GM18951 (cell line): ENCODE measurements around the gene CIDEB.

Experiments
- POLR2A ChIP-seq: IDR thresholded peaks from 4 replicates; pipeline ENCODE4 v1.6.1; 2011; ENCODE audit warnings: mild to moderate bottlenecking; ENCODE audit not compliant: insufficient read length, insufficient read depth; ENCODE audit errors: extremely low read depth
- in situ Hi-C: fragments of 300-500 bp; cut with MboI; formaldehyde crosslinking; loops from one replicate; pipeline ENCODE4 v1.12.0; 2022; ENCODE audit warnings: low sequenced_read_pairs, mixed read lengths, inconsistent platforms; ENCODE audit not compliant: unreplicated experiment

The CIDEB gene

DNA sequence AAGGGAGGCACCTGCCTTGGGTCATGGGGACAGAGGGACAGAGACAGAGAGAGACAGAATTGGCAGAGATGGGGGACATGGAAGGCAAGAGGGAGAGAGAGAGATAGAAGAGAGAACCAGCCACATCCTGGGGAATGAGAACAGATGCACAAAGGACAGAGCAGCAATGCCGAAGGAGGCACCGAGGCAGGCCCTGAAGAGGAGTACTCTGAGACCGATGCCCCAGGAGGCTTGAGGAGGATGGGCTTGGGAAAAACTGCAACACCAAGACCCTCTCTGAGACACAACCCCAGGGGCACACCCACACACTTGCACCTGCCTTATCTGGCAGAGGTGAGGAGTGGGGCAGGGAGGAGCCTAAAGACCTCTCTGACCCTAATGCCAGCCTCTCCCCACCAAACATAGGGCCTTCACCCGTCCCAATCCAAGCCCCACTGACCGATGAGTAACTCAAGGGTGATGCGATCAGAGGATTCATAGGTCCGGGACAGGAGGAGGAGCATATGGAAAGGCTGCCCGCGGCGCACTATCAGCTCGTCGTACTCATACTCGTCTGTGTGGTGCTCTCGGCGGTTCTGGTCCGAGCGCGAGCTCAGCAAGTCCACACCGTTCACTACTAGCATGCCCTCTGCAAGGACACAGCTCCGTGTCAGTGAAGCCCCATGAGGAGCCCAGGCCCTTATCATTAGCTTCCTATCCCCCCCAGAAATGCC is 46.4 kb downstream of the CIDEB start:
- no peak for TF ChIP-seq POLR2A
- in situ Hi-C loops: no loop called here

DNA sequence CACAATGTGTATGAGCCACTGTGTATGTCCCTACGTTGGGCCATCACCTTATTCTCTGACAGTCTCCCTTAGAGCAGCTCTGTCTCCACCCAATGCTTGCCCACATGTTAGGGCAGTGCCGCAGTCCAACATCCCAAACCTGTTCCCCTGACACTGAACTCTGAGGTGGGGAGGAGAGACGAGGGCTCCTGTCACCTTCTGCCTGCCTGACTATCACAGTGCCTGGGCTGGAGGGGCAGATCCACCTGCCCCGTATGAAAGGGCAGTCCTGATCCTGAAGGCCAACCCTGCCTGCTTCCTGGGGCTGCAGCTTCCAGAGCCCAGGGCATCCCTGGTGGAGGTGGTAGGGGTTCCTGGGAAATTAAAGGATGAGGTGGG is 47.0 kb downstream of the CIDEB start:
- TF ChIP-seq POLR2A: no peak
- in situ Hi-C loops: no loop called here

DNA sequence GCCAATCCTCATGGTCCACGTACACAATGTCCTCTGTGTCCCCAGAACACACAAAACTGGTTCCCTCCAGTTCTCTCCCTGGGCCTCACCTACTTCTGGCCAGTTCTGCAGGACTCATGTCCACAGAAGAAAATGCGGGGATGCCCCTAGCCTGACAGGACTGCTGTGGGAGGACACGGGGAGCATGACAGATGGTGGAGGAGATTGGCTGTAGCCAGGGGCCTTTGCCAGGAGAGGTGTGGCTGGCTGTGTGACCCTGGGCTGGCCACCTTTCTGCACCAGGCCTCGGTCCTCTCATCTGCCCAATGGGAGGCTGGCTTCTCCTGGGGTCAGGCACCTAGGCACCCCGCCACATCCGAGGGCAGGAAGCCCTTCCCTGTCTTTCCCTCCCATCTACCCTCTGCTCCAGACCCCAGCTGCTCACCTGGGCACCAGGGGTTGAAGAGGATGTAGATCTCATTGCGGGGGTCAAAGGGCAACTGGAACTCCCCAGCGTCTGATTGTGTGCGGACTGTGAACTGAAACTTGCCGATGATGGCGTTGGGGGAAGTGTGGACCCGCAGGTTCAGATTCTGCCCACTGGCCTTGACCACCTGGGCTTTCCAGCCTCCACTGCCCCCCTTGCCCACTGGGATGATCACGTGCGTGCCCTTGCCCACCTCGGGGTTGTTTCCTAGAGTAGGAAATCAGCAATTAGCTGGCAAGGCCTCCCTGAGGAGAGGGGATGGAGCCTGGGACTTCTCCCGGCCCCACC is 47.6 kb downstream of the CIDEB start:
- in situ Hi-C loops: no loop called here
- TF ChIP-seq POLR2A: no peak

DNA sequence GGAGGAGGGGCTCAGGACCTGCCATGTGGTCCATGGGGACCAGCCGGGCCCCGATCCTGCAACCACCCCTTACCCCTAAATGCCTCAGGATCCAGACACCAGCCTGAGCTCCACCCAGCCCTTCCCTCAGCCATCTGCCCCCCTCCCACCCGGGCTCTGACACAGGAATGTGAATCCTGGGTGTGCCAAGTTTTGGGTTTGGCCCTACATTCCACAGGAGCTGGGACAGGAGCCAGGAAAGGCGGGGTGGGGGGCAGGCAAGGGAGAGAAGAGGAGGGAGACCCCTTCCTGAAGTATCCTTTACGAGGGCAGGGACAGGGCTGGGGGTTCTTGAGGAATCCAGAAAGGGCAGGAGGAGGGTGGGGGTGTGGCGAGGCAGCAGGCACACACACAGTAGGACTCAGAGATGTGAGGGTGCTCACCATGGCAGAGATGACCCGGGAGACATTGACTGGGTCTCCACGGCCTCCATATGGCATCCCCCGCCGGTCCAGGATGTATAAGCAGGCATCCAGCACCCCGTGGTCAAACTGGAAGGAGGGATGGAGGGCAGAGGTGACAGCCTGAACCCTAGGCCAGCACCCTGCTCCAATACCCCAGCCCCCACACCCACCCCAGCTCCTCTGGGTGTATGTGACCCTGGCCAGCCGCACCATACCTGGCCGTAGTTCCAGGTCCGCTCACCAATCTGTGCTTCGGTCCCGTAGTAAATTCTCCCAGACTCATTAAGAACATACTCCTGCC is 48.3 kb downstream of the CIDEB start:
- in situ Hi-C loops: no loop called here

DNA sequence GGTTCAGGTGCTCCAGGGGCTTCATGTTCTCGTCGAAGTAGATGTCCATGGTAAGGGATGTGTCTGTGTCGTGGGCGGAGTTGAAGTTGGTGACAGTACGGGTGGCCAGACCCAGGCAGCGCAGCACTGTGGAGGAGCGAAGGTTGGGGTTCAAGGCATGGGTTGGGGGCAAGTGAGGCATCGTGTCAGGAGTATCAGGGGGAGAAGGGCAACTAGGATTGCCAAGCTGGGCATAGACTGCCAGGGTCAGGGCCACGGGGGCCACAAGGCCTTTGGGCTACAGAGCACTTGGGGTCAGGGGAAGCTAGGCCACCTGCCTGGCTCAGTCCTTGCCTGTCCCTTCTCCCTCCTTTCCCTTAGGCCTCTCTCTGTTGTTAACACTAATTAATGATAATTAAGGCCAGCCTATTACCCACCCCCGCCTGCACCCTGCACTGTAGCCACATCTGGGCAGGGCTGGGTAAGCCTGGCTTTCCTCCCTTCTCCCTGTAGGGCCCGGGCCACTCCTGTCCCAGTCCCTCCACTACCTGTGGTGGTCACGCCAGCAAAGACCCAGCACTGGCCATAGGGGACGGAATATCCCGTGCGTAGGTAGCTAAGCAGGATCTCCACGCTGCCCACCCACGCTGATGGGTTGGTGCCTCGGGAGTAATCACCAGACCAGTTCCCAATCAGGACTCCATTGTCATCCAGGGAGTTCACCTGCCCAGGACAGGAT is 49.1 kb downstream of the CIDEB start:
- TF ChIP-seq POLR2A: no peak
- in situ Hi-C loops: no loop called here

More for the DNA sequence above, 48.3 kb downstream of the CIDEB start:
- TF ChIP-seq POLR2A: no peak

DNA sequence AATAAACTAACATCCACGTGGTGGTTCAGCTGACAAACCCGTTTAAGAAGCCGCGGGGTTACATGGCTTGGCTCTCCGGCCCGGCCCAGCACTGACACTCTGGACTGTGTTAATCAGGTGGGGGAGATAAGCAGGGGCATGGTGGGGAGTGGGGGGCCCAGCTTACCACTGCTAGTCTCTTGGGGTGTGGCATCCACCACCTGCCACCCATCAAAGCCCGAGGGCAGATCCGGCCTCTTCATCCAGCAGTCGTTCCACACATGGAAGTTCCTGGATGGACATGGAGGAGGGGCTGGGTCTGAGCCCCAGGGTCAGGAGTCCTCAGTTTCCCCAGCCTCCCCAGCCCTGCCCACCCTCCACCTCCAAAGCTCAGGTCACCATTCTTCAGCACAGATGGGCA is 49.7 kb downstream of the CIDEB start:
- no peak for TF ChIP-seq POLR2A
- in situ Hi-C loops: no loop called here

DNA sequence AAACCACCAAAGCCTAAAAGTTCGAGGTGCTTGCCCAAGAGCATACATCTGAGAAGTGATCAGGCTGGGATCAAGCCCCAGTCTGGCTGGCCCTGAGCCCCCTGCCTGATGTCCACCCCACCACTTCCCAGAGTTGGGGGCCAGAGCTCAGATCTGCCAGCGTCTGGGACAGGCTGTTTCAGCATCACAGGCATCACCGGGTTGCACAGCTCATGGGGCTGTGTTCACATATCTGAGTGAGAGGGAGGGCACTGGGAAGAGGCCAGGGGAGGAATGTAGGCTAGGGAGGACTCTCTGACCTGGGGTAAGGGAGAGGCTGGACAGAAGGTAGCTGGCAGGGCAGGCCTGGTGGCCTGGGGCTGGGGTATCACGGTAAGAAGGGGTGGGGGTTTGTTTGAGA is 50.8 kb downstream of the CIDEB start:
- in situ Hi-C loops: no loop called here
- no peak for TF ChIP-seq POLR2A

DNA sequence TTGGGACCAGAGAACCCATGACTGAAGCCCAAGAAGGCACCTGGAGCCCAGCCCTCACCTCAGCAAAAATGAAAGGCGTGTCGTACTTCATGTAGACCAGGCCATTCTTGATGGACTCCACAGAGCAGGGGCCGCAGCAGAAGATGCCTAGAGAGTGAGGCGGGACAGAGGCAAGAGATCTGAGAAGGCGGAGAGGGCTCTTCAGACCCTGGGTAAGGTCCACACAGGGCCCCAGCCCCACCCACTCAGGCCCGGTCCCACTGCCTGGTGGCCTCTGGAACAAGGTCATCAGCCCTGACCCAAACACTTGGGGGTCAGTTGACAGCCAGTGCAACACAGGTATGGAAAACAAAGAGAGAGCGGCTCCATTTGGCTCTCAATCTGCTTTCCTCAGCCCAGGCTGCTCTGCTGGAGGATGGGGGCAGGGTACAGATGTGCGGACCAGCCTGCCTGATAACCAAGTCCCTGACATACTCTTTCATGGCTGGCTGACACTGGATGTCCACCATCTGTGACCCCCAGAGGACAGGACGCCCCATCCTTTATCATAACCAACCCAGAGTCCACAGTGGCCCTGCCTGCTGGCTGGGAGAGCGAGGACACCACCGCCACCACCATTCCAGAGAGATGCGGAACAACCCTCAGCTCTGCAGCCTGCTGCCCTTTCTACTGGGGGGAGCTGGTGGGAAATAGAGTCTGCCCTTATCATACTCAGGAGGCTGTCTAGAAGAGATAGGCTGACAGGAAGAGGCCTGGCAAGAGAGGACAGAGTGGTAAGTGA is 51.7 kb downstream of the CIDEB start:
- in situ Hi-C loops: no loop called here
- TF ChIP-seq POLR2A: no peak

DNA sequence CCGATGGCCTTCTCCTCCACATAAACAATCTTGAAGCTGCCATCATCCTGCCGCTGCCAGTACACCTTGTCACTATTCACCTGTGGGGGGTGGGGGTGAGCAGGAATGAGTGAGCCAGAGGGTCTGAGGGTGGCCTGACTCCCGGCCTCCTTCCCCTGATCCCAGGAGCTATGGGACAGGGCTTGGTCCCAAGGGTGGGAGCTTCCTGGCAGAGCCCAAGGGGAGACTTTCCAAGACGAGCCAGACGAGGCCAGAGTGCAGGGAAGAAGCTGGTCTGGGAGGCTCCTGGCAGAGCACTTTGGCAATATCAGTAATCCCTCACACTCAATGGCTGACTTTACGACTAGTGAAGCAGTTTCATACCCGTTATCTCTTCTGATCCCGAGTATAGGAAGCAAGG is 52.3 kb downstream of the CIDEB start:
- in situ Hi-C loops: no loop called here
- TF ChIP-seq POLR2A: no peak
